Uterus (tissue), 4 donors: Measurements from ENCODE around the gene RBM47. TPM values are rescaled to one million over a fixed set of nuclear protein-coding genes. Genes with fewer than 3 reads are reported as not detected.

Source experiments
- DNase-seq, 2 donors: peaks; one replicate each; pipeline ENCODE4 v3.0.0-alpha.2; 2019 to 2020
- H3K27ac ChIP-seq, 2 donors: fragments of 200-600 bp; sonication (generic); 1 replicate in 1 of 2; 2 replicates in 1 of 2; pipeline ENCODE4 v1.5.1; 2016 to 2018
- H3K27me3 ChIP-seq, 2 donors: fragments of 200-600 bp; sonication (generic); one replicate each; pipeline ENCODE4 v1.5.1; 2018 to 2019; ENCODE audit warnings: control low read depth in 1 of 2
- H3K36me3 ChIP-seq, 2 donors: fragments of 200-600 bp; sonication (generic); one replicate each; pipeline ENCODE4 v1.5.1; 2019; ENCODE audit warnings: control low read depth in 1 of 2
- H3K4me1 ChIP-seq, 2 donors: fragments of 200-600 bp; sonication (generic); one replicate each; pipeline ENCODE4 v1.5.1; 2018 to 2019; ENCODE audit warnings: control low read depth in 1 of 2
- H3K4me3 ChIP-seq, 2 donors: fragments of 200-600 bp; sonication (generic); 1 replicate in 1 of 2; 2 replicates in 1 of 2; pipeline ENCODE4 v1.5.1; 2018 to 2019; ENCODE audit warnings: mild to moderate bottlenecking in 1 of 2
- H3K9me3 ChIP-seq, 2 donors: fragments of 200-600 bp; sonication (generic); one replicate each; pipeline ENCODE4 v1.5.1; 2019; ENCODE audit warnings: control low read depth in 1 of 2
- CTCF ChIP-seq, 4 experiments: fragments of 200-600 bp in 2 of 4; fragments of 450-650 bp in 2 of 4; sonication (generic) in 2 of 4; IDR thresholded peaks; one replicate each; pipeline ENCODE4 v1.5.1; 2016 to 2019; ENCODE audit warnings: antibody characterized with exemption in 4 of 4, mild to moderate bottlenecking in 2 of 4, moderate library complexity in 1 of 4
- POLR2A ChIP-seq, 2 donors: fragments of 450-650 bp; IDR thresholded peaks; one replicate each; pipeline ENCODE4 v1.6.1; 2016; ENCODE audit warnings: antibody characterized with exemption in 2 of 2, mild to moderate bottlenecking in 1 of 2, moderate library complexity in 1 of 2
- intact Hi-C: fragments of 100-400 bp; cut with DNase I; formaldehyde crosslinking; loops from one replicate; pipeline ENCODE4 v1.15.1; 2023; ENCODE audit warnings: low total_unique reads
- total RNA-seq, 4 donors: library from RNA; depleted of rRNA in 3 of 4; stranded (reverse); fragments of >200 nt in 3 of 4; gene quantifications; one replicate each; pipeline versions ENCODE4 v1.1.0 to v1.2.4, GENCODE V29; 2014 to 2023
- donor health status: DM: yes; HTN: yes; CAD: no.

Gene RBM47
- total RNA-seq, 4 donors from 2014 or later, result 3.8 to 22.3 (median 6.8) TPM

GRCh38 chr4:40473578-40474388, 155.9 kb downstream of the RBM47 start:
- H3K9me3 ChIP-seq, result no peaks in the 10 kb centered on the region
- H3K27me3 ChIP-seq, result no peaks in the 10 kb centered on the region
- intact Hi-C loops, result no loop called here
- H3K4me1 ChIP-seq, result no peaks in the 10 kb centered on the region
- DNase-seq, result no peak
- no peaks in the 10 kb centered on the region for H3K36me3 ChIP-seq
- no peak overlapping the region for H3K4me3 ChIP-seq
- no peak for TF ChIP-seq CTCF (IDR thresholded peaks at IDR 0.05)
- TF ChIP-seq POLR2A (IDR thresholded peaks at IDR 0.05), result no peak
- H3K27ac ChIP-seq, result no peak overlapping the region

GRCh38 chr4:40471923-40472322, 157.7 kb downstream of the RBM47 start:
- no peak for TF ChIP-seq CTCF (IDR thresholded peaks at IDR 0.05)
- no peak for TF ChIP-seq POLR2A (IDR thresholded peaks at IDR 0.05)
- intact Hi-C loops, result no loop called here
- no peaks in the 10 kb centered on the region for H3K36me3 ChIP-seq
- H3K4me1 ChIP-seq, result no peaks in the 10 kb centered on the region
- DNase-seq, result no peak
- H3K27ac ChIP-seq, result no peak overlapping the region
- no peaks in the 10 kb centered on the region for H3K27me3 ChIP-seq
- H3K9me3 ChIP-seq, result no peaks in the 10 kb centered on the region
- no peak overlapping the region for H3K4me3 ChIP-seq

GRCh38 chr4:40466789-40467188, 162.9 kb downstream of the RBM47 start:
- Histone ChIP-seq H3K27ac (no peak overlapping the region), H3K27me3 (no peaks in the 10 kb centered on the region), H3K36me3 (no peaks in the 10 kb centered on the region), H3K9me3 (no peaks in the 10 kb centered on the region), H3K4me1 (no peaks in the 10 kb centered on the region), H3K4me3 (no peak overlapping the region)
- intact Hi-C loops, result no loop called here
- TF ChIP-seq POLR2A (IDR thresholded peaks at IDR 0.05) (no peak), CTCF (IDR thresholded peaks at IDR 0.05) (no peak)
- DNase-seq, result no peak

GRCh38 chr4:40462326-40462725, 167.3 kb downstream of the RBM47 start:
- no peak overlapping the region for H3K4me3 ChIP-seq
- intact Hi-C loops, result no loop called here
- H3K36me3 ChIP-seq, result no peaks in the 10 kb centered on the region
- no peak for DNase-seq
- no peak overlapping the region for H3K27ac ChIP-seq
- TF ChIP-seq POLR2A (IDR thresholded peaks at IDR 0.05), result no peak
- TF ChIP-seq CTCF (IDR thresholded peaks at IDR 0.05), result no peak
- no peaks in the 10 kb centered on the region for H3K27me3 ChIP-seq
- no peaks in the 10 kb centered on the region for H3K4me1 ChIP-seq
- no peaks in the 10 kb centered on the region for H3K9me3 ChIP-seq

GRCh38 chr4:40461879-40462278, 167.8 kb downstream of the RBM47 start:
- no peak overlapping the region for H3K27ac ChIP-seq
- intact Hi-C loops, result no loop called here
- H3K4me1 ChIP-seq, result no peaks in the 10 kb centered on the region
- DNase-seq, result no peak
- H3K36me3 ChIP-seq, result no peaks in the 10 kb centered on the region
- TF ChIP-seq CTCF (IDR thresholded peaks at IDR 0.05) (no peak), POLR2A (IDR thresholded peaks at IDR 0.05) (no peak)
- no peak overlapping the region for H3K4me3 ChIP-seq
- H3K9me3 ChIP-seq, result no peaks in the 10 kb centered on the region
- H3K27me3 ChIP-seq, result no peaks in the 10 kb centered on the region
